Measurements from ENCODE around the gene SALL2. TPM values are rescaled to one million over a fixed set of nuclear protein-coding genes. Genes with fewer than 3 reads are reported as not detected.

SALL2 gene
- total RNA-seq, 1 experiment from 2014 or later: 239 TPM

DNA sequence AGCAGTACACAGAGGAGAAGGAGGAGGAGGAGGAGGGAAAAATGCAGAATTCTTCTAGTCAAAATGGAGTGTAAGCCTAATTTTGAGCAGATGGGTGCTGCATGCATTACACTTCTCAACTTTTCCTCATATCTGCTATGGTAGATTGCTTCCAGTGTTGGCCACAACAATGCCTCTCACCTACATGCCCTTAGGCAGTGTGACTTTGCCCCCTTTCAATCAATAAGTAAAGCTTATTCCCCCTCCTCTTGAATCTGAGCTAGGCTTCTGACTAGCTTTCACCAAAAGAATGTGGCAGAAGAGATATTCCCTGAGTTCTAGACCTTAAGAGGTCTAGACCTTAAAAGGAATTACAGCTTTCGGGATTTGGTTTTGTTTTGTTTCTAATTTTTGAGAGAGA is 11.8 kb downstream of the SALL2 start:
- H3K27ac Mint-ChIP-seq: 0 out of 2 replicates have a peak overlapping the region, but pooled peaks have one; percentile 27
- ChIA-PET POLR2A (interaction anchor here (1.4 kb wide), 1 partner anchor 12 kb away, joined by 9 read pairs; the partner anchor contains the start of gene SALL2), CTCF (interaction anchor here (1.0 to 2.2 kb wide), 3 partner anchors 16 to 38 kb away, joined by 3 to 5 read pairs (median 3); partner anchors contain the start of genes RAB2B and TOX4)
- peaks cover 43% of the 10 kb centered on the region for H3K4me1 Mint-ChIP-seq
- TF ChIP-seq RORB (CRISPR knock-in tag; IDR thresholded peaks at IDR 0.05) (no peak), SP1 (CRISPR knock-in tag; conservative IDR thresholded peaks at IDR 0.05) (no peak), SMAD4 (CRISPR knock-in tag; IDR thresholded peaks at IDR 0.05) (no peak), ZNF423 (CRISPR knock-in tag; IDR thresholded peaks at IDR 0.05) (no peak), FOXP1 (CRISPR knock-in tag; IDR thresholded peaks at IDR 0.05; ENCODE audit: borderline replicate concordance) (no peak), SOX15 (CRISPR knock-in tag; IDR thresholded peaks at IDR 0.05) (no peak), USF2 (CRISPR knock-in tag; IDR thresholded peaks at IDR 0.05) (no peak), FOXK1 (CRISPR knock-in tag; IDR thresholded peaks at IDR 0.05) (no peak), ZNF219 (CRISPR knock-in tag; IDR thresholded peaks at IDR 0.05; ENCODE audit: borderline replicate concordance) (no peak), CBFB (CRISPR knock-in tag; IDR thresholded peaks at IDR 0.05; ENCODE audit: low read depth) (no peak), SMAD3 (CRISPR knock-in tag; IDR thresholded peaks at IDR 0.05; ENCODE audit: borderline replicate concordance) (no peak), TCF7 (CRISPR knock-in tag; IDR thresholded peaks at IDR 0.05; ENCODE audit: low read depth) (no peak), TP53 (CRISPR knock-in tag; IDR thresholded peaks at IDR 0.05) (no peak), IRF1 (CRISPR knock-in tag; IDR thresholded peaks at IDR 0.05) (no peak)
- TF ChIP-seq, protein P1, sequence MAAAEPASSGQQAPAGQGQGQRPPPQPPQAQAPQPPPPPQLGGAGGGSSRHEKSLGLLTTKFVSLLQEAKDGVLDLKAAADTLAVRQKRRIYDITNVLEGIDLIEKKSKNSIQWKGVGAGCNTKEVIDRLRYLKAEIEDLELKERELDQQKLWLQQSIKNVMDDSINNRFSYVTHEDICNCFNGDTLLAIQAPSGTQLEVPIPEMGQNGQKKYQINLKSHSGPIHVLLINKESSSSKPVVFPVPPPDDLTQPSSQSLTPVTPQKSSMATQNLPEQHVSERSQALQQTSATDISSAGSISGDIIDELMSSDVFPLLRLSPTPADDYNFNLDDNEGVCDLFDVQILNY (CRISPR knock-in tag; IDR thresholded peaks at IDR 0.05): no peak
- no peaks in the 10 kb centered on the region for H3K27me3 Mint-ChIP-seq (ENCODE audit: low read depth)
- DNase-seq (ENCODE audit: low spot score) (no peak), ATAC-seq (no peak)
- peaks cover 8% of the 10 kb centered on the region for H3K36me3 Mint-ChIP-seq
- H3K9me3 Mint-ChIP-seq: peaks cover 3% of the 10 kb centered on the region; the same call in 1 of the 2 replicates
- H3K4me3 Mint-ChIP-seq: no peak overlapping the region

GRCh38 chr14:21510735-21511657 is 15.2 kb downstream of the SALL2 start, which contains the start of gene METTL3:
Gene METTL3 (minus strand): TSS chr14:21511340. CDS start chr14:21511223, 117 bp downstream.
- CTCF ChIA-PET: interaction anchor here (0.6 to 1.9 kb wide), 15 partner anchors 9 to 74 kb away, joined by 3 to 21 read pairs (median 5); partner anchors contain the start of genes CHD8, RAB2B, SALL2 and TOX4
- Mint-ChIP-seq H3K4me1 (peaks cover 42% of the 10 kb centered on the region), H3K27me3 (ENCODE audit: low read depth) (no peaks in the 10 kb centered on the region), H3K27ac (peak within 1 kb of the TSS; percentile 94), H3K9me3 (peaks cover 3% of the 10 kb centered on the region; the same call in 1 of the 2 replicates), H3K4me3 (peak within 1 kb of the TSS; percentile 96), H3K36me3 (peaks cover 29% of the 10 kb centered on the region)
- ATAC-seq: peak; percentile 98
- DNase-seq (ENCODE audit: low spot score): peak; percentile 93
- POLR2A ChIA-PET: interaction anchor here (0.6 to 2.9 kb wide), 16 partner anchors 8 to 65 kb away, joined by 3 to 52 read pairs (median 5); partner anchors contain the start of genes CHD8, RAB2B, SALL2 and TOX4
- TF ChIP-seq, protein P2, sequence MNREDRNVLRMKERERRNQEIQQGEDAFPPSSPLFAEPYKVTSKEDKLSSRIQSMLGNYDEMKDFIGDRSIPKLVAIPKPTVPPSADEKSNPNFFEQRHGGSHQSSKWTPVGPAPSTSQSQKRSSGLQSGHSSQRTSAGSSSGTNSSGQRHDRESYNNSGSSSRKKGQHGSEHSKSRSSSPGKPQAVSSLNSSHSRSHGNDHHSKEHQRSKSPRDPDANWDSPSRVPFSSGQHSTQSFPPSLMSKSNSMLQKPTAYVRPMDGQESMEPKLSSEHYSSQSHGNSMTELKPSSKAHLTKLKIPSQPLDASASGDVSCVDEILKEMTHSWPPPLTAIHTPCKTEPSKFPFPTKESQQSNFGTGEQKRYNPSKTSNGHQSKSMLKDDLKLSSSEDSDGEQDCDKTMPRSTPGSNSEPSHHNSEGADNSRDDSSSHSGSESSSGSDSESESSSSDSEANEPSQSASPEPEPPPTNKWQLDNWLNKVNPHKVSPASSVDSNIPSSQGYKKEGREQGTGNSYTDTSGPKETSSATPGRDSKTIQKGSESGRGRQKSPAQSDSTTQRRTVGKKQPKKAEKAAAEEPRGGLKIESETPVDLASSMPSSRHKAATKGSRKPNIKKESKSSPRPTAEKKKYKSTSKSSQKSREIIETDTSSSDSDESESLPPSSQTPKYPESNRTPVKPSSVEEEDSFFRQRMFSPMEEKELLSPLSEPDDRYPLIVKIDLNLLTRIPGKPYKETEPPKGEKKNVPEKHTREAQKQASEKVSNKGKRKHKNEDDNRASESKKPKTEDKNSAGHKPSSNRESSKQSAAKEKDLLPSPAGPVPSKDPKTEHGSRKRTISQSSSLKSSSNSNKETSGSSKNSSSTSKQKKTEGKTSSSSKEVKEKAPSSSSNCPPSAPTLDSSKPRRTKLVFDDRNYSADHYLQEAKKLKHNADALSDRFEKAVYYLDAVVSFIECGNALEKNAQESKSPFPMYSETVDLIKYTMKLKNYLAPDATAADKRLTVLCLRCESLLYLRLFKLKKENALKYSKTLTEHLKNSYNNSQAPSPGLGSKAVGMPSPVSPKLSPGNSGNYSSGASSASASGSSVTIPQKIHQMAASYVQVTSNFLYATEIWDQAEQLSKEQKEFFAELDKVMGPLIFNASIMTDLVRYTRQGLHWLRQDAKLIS (CRISPR knock-in tag; IDR thresholded peaks at IDR 0.05; ENCODE audit: borderline replicate concordance): 0 out of 2 replicates have a peak, but pooled peaks have one; percentile 8
- TF ChIP-seq, protein P3, sequence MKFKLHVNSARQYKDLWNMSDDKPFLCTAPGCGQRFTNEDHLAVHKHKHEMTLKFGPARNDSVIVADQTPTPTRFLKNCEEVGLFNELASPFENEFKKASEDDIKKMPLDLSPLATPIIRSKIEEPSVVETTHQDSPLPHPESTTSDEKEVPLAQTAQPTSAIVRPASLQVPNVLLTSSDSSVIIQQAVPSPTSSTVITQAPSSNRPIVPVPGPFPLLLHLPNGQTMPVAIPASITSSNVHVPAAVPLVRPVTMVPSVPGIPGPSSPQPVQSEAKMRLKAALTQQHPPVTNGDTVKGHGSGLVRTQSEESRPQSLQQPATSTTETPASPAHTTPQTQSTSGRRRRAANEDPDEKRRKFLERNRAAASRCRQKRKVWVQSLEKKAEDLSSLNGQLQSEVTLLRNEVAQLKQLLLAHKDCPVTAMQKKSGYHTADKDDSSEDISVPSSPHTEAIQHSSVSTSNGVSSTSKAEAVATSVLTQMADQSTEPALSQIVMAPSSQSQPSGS (CRISPR knock-in tag; IDR thresholded peaks at IDR 0.05; ENCODE audit: borderline replicate concordance, low read depth): no peak
- peak; percentile 61; the same call in 1 of the 2 replicates for TF ChIP-seq ETV6 (CRISPR knock-in tag; IDR thresholded peaks at IDR 0.05)
- 0 out of 2 replicates have a peak, but pooled peaks have one; percentile 48 for TF ChIP-seq ZNF138 (CRISPR knock-in tag; conservative IDR thresholded peaks at IDR 0.05)
- TF ChIP-seq CREM (CRISPR knock-in tag; IDR thresholded peaks at IDR 0.05): peak; percentile 90; the same call in 1 of the 2 replicates
- peak; percentile 29; the same call in 1 of the 2 replicates for TF ChIP-seq USF1 (CRISPR knock-in tag; IDR thresholded peaks at IDR 0.05)
- no peak for TF ChIP-seq RORB (CRISPR knock-in tag; IDR thresholded peaks at IDR 0.05)
- TF ChIP-seq TP53 (CRISPR knock-in tag; IDR thresholded peaks at IDR 0.05): 0 out of 2 replicates have a peak, but pooled peaks have one; percentile 87
- TF ChIP-seq USF2 (CRISPR knock-in tag; IDR thresholded peaks at IDR 0.05): peak; percentile 23; the same call in 1 of the 2 replicates
- TF ChIP-seq CBFB (CRISPR knock-in tag; IDR thresholded peaks at IDR 0.05; ENCODE audit: low read depth): 0 out of 2 replicates have a peak, but pooled peaks have one; percentile 36
